T-helper 1 cell treated with Interleukin-12 subunit alpha and Interleukin-12 subunit beta and Interleukin-4 antibody, amounts not matched to agents 30 μg/mL and 1 μg/mL, for 36 hours (primary cell): ENCODE data around the gene CHCHD4.

Experiments
- H3K27ac Mint-ChIP-seq: one replicate; pipeline ENCODE4 v1.8.0; 2021; ENCODE audit warnings: mild to moderate bottlenecking, mixed read lengths
- H3K27me3 Mint-ChIP-seq: one replicate; pipeline ENCODE4 v1.8.0; 2021; ENCODE audit warnings: low read depth, mixed read lengths
- H3K36me3 Mint-ChIP-seq: one replicate; pipeline ENCODE4 v1.8.0; 2021; ENCODE audit warnings: low read depth, mixed read lengths
- H3K4me1 Mint-ChIP-seq: one replicate; pipeline ENCODE4 v1.8.0; 2021; ENCODE audit warnings: low read depth, mixed read lengths
- H3K4me3 Mint-ChIP-seq: one replicate; pipeline ENCODE4 v1.8.0; 2021; ENCODE audit warnings: mild to moderate bottlenecking, moderate library complexity, mixed read lengths
- H3K9me3 Mint-ChIP-seq: one replicate; pipeline ENCODE4 v1.8.0; 2021; ENCODE audit warnings: mixed read lengths

Gene CHCHD4

DNA sequence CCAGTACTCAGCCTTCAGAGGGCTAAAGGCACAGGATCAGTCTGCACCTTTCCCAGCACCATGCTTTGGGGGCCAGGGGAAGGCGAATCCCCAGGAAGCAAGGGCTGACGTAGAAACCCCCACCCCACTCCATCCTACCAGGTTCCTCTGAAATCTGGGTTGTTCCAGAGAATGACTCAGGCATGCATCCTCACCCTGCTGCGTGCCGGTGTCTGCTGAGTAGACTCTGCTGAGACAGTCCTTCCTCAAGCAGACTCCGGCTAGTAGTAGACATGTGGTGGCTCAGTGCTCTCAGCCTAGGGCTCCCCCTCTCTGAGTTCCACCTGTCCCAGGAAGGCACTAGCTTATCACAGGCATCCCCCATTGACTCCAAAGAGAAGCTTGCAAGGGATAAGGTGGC lies 9.2 kb upstream of the CHCHD4 start:
- H3K4me1 Mint-ChIP-seq, result peaks cover 5% of the 10 kb centered on the region
- no peak overlapping the region for H3K4me3 Mint-ChIP-seq
- H3K9me3 Mint-ChIP-seq, result no peaks in the 10 kb centered on the region
- H3K36me3 Mint-ChIP-seq, result peaks cover 39% of the 10 kb centered on the region
- no peak overlapping the region for H3K27ac Mint-ChIP-seq
- H3K27me3 Mint-ChIP-seq, result no peaks in the 10 kb centered on the region

DNA sequence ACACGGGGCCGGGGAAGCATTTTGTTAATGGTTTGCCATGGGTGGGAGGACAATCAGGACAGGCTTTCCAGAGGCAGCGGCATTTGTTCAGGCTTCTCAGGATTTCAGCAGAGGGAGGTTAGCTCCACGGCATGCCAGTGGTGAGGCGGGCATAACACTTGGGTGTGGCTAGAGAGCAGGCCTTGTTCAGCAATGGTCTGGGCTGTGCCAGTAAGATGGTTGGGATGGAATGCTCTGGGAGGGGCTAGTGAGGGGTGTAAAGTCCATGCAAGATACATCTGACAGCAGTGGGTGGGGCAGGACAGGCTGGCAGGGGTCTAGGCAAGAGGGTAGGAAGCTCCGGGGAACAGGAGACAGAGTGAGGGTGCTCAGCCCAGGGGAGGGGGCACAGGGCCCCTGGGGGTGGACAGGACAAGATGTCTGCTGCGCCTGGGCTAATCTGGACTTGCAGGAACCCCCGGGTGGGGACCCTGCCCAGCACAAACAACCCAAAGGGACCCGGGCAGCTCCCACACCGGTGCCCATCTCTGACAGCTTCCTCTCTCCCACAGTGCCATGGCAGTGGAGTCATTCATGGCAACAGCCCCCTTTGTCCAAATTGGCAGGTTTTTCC lies 8.6 kb upstream of the CHCHD4 start:
- H3K27me3 Mint-ChIP-seq, result no peaks in the 10 kb centered on the region
- H3K4me3 Mint-ChIP-seq, result no peak overlapping the region
- peak overlapping the region; percentile 11 for H3K27ac Mint-ChIP-seq
- H3K9me3 Mint-ChIP-seq, result no peaks in the 10 kb centered on the region
- peaks cover 10% of the 10 kb centered on the region for H3K4me1 Mint-ChIP-seq
- H3K36me3 Mint-ChIP-seq, result peaks cover 42% of the 10 kb centered on the region

DNA sequence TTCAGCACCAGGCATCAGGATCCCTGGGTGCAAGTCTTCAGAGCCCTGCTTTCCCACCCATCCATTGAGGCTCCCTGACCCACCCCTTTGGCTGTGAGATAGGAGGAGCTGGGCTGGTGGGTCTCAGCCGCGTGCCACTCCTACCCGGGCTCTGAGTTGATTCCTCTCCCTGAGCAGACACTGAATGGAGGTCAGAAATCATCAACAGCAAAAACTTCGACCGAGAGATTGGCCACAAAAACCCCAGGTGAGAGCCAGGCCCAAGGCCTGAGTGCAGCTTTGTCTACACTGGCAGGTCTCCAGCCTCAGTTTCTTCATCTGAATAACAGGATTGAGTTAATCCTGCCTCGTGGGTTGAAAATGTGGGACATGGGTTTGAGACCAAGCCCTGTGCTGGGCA lies 8.0 kb upstream of the CHCHD4 start:
- H3K4me3 Mint-ChIP-seq, result no peak overlapping the region
- H3K27ac Mint-ChIP-seq, result peak overlapping the region; percentile 11
- H3K27me3 Mint-ChIP-seq, result no peaks in the 10 kb centered on the region
- peaks cover 16% of the 10 kb centered on the region for H3K4me1 Mint-ChIP-seq
- no peaks in the 10 kb centered on the region for H3K9me3 Mint-ChIP-seq
- peaks cover 48% of the 10 kb centered on the region for H3K36me3 Mint-ChIP-seq

DNA sequence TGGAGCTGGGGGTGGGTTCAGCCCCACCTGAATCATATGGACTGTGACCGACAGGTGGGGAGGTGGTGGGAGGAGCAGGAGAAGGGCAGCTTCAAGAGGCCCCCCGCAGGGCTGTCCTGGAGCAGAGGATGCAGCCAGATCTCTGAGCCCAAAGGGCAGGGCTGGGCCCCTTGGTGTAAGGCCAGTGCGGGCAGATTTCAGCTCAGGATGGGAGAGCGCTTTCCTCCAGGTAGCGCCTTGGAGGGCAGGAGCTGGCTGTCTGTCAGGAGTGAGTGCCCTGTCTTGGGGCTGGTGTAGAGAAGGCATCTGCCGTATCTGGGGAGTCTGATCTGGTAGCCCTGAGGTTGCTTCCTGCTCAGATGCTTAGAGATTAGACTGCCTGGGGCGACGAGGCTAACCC lies 7.5 kb upstream of the CHCHD4 start:
- Mint-ChIP-seq H3K27me3 (no peaks in the 10 kb centered on the region), H3K9me3 (no peaks in the 10 kb centered on the region), H3K27ac (no peak overlapping the region), H3K4me1 (peaks cover 20% of the 10 kb centered on the region), H3K4me3 (no peak overlapping the region), H3K36me3 (peaks cover 53% of the 10 kb centered on the region)

DNA sequence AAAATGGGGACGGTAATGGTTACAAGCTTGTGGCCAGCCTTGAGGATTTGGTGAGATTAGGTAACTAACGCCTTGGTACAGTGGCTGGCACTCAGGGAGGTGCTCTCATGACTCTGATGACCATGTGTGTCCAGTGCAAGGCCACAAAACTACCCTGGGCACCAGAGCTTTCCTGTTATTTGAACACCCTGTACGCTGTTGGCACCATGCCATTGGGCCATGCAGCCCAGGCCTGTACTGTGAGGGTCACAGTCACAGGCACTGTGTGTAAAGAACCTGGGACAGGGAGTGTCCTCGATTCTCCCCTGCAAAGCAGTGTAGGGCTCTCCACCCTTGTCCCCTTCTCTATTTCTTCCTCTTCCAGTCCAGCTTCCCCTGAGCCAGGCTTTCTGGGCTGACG lies 6.5 kb upstream of the CHCHD4 start:
- H3K4me1 Mint-ChIP-seq, result peaks cover 29% of the 10 kb centered on the region
- no peaks in the 10 kb centered on the region for H3K9me3 Mint-ChIP-seq
- H3K27ac Mint-ChIP-seq, result no peak overlapping the region
- no peaks in the 10 kb centered on the region for H3K27me3 Mint-ChIP-seq
- no peak overlapping the region for H3K4me3 Mint-ChIP-seq
- peaks cover 55% of the 10 kb centered on the region for H3K36me3 Mint-ChIP-seq

DNA sequence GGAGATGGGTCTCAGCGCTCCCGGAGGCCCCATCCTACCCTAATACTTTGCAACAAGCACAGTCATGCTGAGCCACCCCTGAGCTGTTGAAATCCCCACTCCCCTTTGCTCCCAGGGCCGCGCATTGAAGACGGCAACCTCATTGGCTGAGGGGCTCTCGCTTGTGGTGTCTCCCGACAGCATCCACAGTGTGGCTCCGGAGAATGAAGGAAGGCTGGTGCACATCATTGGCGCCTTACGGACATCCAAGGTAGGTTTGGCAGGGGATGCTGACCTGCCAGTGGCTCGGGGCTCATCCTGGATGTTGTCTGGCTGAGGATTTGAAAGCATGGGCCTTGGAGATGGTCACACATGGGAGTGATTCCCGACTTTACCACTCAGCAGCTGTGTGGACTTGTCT lies 6.0 kb upstream of the CHCHD4 start:
- no peak overlapping the region for H3K27ac Mint-ChIP-seq
- H3K36me3 Mint-ChIP-seq, result peaks cover 50% of the 10 kb centered on the region
- no peaks in the 10 kb centered on the region for H3K27me3 Mint-ChIP-seq
- no peak overlapping the region for H3K4me3 Mint-ChIP-seq
- H3K4me1 Mint-ChIP-seq, result peaks cover 33% of the 10 kb centered on the region
- H3K9me3 Mint-ChIP-seq, result no peaks in the 10 kb centered on the region

DNA sequence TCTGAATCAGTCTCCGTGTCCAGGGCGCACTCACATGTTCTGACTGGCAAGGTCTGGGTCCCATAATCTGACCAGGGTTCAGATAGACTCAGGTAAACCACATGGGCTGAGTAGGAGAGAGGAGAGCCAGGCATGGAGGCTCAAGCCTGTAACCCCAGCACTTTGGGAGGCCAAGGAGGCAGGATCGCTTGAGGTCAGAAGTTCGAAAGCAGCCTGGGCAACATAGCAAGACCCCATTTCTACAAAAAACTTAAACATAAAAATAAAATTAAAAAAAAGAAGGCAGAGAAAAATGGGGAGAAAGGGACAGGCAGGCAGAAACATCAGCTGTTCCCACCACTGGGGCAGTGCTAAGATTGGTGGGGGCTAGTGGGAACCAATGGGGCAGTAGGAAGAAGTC lies 5.6 kb upstream of the CHCHD4 start:
- peaks cover 48% of the 10 kb centered on the region for H3K36me3 Mint-ChIP-seq
- no peaks in the 10 kb centered on the region for H3K9me3 Mint-ChIP-seq
- H3K27me3 Mint-ChIP-seq, result no peaks in the 10 kb centered on the region
- H3K4me1 Mint-ChIP-seq, result peaks cover 34% of the 10 kb centered on the region
- no peak overlapping the region for H3K4me3 Mint-ChIP-seq
- H3K27ac Mint-ChIP-seq, result no peak overlapping the region

DNA sequence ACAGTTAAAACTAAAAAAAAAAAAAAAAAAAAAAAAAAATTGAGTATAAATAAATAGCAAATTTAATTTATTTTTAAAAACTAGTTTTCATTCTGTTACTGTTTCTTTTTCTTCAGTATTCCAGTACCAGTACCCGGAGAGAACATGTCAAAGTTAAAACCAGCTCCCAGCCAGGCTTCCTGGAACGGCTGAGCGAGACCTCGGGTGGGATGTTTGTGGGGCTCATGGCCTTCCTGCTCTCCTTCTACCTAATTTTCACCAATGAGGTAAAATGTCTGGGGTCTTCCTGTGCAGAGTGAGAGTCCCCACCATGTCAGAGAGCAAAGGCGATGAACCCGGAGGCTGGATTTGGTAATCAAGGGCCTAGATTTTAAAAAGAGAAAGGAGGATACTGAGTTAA lies 4.6 kb upstream of the CHCHD4 start:
- H3K36me3 Mint-ChIP-seq, result peaks cover 48% of the 10 kb centered on the region
- H3K9me3 Mint-ChIP-seq, result no peaks in the 10 kb centered on the region
- H3K4me3 Mint-ChIP-seq, result no peak overlapping the region
- H3K4me1 Mint-ChIP-seq, result peaks cover 34% of the 10 kb centered on the region
- no peak overlapping the region for H3K27ac Mint-ChIP-seq
- H3K27me3 Mint-ChIP-seq, result no peaks in the 10 kb centered on the region

DNA sequence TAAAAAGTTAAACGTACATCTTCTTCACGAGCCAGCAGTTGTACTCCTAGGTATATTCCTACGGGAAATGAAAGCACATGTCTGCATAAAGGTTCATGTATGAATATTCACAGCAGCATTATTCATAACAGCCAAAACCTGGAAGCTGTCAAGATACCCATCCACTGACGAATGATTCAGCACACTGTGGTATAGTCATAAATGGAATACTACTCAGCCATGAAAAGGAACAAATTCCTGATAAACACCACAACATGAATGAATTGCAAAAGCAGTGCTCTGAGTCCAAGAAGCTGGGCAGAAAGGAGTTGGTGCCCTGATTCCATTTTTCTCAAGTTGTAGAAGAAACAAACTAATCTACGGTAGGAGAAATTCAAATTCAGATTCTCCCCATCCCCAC lies 4.1 kb upstream of the CHCHD4 start:
- Mint-ChIP-seq H3K27me3 (no peaks in the 10 kb centered on the region), H3K36me3 (peaks cover 48% of the 10 kb centered on the region), H3K27ac (no peak overlapping the region), H3K9me3 (no peaks in the 10 kb centered on the region), H3K4me3 (no peak overlapping the region), H3K4me1 (peaks cover 38% of the 10 kb centered on the region)

DNA sequence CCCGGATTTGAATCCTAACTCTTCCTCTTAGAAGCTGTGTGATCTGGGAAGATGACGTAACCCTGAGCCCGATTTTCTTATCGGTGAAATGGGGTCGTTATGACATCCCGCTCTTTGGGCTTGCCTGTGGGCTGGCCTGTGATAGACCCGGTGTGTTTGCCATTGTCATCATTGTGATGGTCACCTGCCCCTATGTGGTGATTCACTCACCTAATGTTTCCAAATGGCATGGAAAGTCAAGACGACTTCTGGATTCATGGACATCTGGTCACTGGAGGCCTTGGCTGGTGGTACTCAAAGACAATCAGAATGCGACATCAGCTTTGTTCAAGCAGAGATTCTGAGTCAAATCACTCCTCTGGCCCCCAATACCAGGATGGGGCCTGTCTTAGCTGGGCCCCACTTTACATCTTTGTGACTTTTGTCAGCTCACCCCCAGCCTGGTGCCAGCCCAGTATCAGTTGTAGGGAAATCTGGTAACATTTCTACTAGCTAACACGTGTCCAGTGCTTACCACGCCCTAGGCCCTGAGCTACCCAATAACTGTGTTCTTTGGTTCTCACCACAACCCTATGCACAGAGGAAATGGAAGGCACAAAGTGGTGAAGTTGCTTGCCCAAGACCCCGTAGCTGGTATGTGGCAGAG lies 3.0 kb upstream of the CHCHD4 start:
- H3K9me3 Mint-ChIP-seq, result no peaks in the 10 kb centered on the region
- peaks cover 44% of the 10 kb centered on the region for H3K36me3 Mint-ChIP-seq
- H3K27me3 Mint-ChIP-seq, result no peaks in the 10 kb centered on the region
- H3K4me1 Mint-ChIP-seq, result peaks cover 47% of the 10 kb centered on the region
- H3K4me3 Mint-ChIP-seq, result peak overlapping the region; percentile 17
- H3K27ac Mint-ChIP-seq, result no peak overlapping the region

DNA sequence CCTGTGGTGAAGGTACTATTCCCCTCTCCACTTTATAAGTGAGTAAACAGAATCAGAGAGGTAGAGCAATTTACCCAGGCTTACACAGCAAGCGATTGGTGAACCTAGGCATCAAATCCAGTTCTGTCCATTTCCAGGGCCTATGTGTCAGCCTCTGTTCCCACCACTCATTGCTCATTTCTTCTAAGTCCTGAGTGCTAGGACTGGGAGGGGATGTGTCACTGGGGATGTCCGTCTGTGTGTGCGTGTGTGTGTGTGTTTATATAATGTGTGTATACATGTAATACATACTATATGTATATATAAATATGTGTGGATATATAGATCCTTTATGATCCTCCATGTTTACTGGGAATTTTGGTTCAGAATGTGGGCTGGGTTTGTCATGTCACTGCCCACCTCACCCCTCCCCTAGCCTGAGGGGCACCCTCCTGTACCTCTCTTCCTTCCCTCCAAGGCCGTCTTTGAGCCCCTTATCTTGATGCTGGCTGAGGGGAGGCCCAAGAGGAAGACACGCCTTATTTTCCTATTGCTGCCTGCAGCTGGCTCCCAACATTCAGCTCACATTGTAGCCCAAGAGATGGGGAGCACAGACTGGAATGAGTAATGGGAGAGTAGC lies 2.3 kb upstream of the CHCHD4 start:
- H3K4me1 Mint-ChIP-seq, result peaks cover 53% of the 10 kb centered on the region
- no peak overlapping the region for H3K27ac Mint-ChIP-seq
- peak overlapping the region; percentile 96 for H3K4me3 Mint-ChIP-seq
- H3K36me3 Mint-ChIP-seq, result peaks cover 40% of the 10 kb centered on the region
- no peaks in the 10 kb centered on the region for H3K27me3 Mint-ChIP-seq
- no peaks in the 10 kb centered on the region for H3K9me3 Mint-ChIP-seq

DNA sequence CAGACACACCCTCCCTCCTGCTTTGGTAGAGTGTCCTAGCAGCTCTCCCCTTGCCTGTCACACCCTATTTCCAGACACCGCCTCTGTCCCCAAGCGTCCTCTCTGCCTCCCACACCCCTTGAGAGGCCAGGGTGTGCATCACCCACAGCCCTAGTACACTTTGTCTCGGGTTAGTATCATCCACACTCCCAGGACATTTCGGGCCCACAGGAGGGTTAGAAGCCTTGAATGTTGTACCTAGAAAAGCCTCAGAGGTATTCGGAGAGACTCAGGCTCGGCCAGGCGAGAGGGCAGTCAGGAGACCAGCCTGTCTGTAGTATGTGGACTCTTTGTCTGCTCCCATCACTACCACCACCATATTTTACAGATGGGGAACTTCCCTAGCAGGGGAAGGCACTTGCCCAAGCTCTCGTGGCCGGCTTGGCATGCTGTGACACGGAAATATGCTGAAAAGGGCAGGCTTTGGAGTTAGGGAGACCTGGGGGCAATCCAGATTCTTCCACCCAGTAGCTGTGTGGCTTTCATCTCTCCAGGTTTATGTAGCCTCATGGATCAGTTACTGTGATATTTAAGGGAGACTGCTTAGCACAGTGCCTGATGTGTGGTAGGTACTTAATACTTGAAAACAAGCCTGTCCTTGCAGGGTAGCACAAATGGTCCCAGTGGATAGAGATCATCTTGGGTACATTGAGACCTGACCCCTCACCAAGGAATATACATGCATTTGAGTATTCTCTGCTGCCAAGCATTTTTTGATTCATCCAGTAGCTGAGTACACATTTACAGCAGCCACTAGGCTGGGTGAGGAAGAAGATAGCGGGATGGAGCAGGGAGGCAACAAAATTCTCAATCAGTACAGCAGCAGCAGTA lies 1.6 kb upstream of the CHCHD4 start:
- Mint-ChIP-seq H3K9me3 (no peaks in the 10 kb centered on the region), H3K4me3 (peak overlapping the region; percentile 96), H3K4me1 (peaks cover 57% of the 10 kb centered on the region), H3K27me3 (no peaks in the 10 kb centered on the region), H3K36me3 (peaks cover 41% of the 10 kb centered on the region), H3K27ac (peak overlapping the region; percentile 92)

DNA sequence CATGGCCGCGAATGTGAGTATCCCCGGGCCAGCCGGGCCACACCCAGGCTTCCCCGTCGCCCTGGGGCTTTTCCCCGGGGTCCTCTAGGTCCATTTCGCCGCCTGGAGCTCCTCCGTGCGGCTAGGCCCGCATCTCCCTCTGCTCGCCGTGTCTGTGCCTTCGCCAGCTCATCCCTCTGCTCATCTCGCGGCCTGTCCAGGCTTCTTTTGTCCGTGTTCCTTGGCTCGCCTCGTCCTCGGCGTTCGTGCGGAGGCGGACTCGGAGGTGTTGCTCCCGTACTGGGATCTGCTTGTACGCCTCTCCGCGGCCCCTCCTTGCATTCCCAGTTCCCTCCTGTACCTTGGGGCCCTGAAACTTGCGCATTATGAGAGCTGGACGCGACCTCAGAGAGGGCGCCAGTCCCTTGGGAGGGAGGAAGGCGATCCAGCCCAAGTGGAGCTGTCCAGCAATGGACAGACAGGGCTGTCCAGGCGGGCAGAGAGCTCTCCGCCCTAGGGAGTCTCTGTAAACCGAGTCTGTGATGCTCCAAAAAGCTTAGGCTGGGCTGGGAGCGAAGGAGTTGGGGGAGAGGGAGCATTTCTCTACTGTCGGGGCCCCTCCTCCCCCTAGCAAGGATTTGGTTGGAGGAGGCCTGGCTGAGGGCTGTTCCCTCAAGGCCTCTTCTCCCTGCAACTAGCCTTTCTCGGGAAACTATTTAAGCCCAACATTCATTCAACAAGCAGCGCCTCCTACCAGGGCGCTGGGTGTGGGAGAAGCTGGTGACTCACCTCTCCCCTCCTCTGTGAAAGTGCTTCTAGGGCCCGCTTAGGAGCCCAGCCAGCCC lies 735 bp upstream of the CHCHD4 start:
- Mint-ChIP-seq H3K9me3 (no peaks in the 10 kb centered on the region), H3K27ac (peak overlapping the region; percentile 92), H3K4me3 (peak overlapping the region; percentile 96), H3K27me3 (no peaks in the 10 kb centered on the region), H3K4me1 (peaks cover 59% of the 10 kb centered on the region), H3K36me3 (peaks cover 42% of the 10 kb centered on the region)

DNA sequence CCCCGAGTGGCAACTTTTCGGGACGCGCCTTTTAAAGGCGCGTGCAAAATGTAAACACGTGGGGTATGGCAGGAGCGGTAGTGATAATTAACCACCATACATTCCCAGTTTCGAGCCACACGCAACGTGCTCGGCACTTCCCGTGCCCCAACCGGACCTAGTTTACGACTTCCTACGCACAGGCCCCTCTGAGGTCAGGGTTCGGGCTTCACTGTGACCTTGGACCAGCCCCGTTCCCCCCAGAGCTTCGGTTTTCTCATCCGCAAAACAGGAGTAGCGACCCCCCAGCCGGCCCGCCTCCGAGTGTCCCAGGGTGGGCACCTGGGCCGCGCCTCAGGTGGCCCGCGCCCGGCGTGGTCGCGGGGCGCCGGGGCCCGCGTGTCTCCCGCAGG lies 451 bp downstream of the CHCHD4 start:
- Mint-ChIP-seq H3K27me3 (no peaks in the 10 kb centered on the region), H3K9me3 (no peaks in the 10 kb centered on the region), H3K4me3 (peak overlapping the region; percentile 85), H3K27ac (peak overlapping the region; percentile 86), H3K4me1 (peaks cover 56% of the 10 kb centered on the region), H3K36me3 (peaks cover 37% of the 10 kb centered on the region)
